ENCODE results near the gene HAPLN2. TPM values are rescaled to one million over a fixed set of nuclear protein-coding genes. Genes with fewer than 3 reads are reported as not detected.

HAPLN2 gene
- total and polyA plus RNA-seq, 4 experiments from 2014 or later, result not detected

DNA sequence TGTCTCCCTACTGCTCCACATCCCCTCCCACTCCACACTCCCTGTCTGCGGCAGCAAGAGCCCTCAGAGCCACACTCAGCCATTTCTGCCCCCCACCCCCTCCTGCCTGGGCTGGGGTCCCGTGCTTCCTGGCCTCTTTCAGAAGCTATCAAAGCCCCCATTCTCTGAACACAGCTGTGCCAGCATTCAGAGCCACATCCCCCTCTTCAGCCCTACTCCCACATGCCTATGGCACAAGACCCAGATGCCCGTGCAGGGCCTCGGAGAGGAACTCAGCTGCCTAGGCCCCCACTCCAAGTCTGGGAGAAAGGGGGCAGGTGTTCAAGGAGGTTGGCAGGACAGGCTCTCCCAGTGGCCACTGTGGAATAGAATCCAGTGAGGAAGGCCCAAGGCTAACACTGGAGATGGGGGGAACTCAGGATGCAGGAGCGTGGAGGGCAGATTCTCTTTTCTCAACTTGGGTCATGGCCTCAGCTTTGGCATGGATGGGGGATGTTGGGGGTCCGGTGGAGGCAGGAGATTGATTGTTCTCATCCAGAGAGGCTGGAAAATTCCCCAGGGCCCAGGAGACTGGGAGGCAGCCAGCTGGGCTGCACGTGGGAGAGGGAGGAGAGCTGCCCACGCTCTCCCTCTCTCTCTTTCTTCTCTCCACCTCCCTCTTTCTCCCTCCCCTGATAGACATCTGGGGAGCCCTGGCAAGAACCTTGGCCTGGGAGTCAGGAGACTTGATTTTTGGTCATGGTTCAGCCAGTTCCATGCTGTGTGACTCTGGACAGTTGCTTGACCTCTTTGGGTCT, 19.2 kb downstream of the HAPLN2 start:
- intact Hi-C loops (cut with micrococcal nuclease), result no loop called here
- H3K4me3 ChIP-seq (ENCODE audit: low read length in 2 of 2), result no peak overlapping the region
- no peaks in the 10 kb centered on the region for H3K36me3 ChIP-seq (ENCODE audit: insufficient read depth, low read length)
- no peak overlapping the region for H3K27ac ChIP-seq (ENCODE audit: low read depth, low read length)
- H3K4me1 Mint-ChIP-seq, result peaks cover 8 to 24% (median 17%) of the 10 kb centered on the region in 4 donors
- H3K27me3 ChIP-seq (ENCODE audit: insufficient read depth, low read length), result peaks cover 57% of the 10 kb centered on the region
- H3K9me3 Mint-ChIP-seq, result peaks cover 0 to 3% (median 0%) of the 10 kb centered on the region in 8 donors
- peaks cover 24% of the 10 kb centered on the region for H3K4me1 ChIP-seq (ENCODE audit: insufficient read depth, low read length)
- H3K4me3 Mint-ChIP-seq, result no peak overlapping the region
- no peaks in the 10 kb centered on the region for H3K9me3 ChIP-seq (ENCODE audit: control insufficient read depth in 1 of 2, low read length in 2 of 2)
- no peak for DNase-seq
- peaks cover 53 to 70% of the 10 kb centered on the region in 2 donors for H3K27me3 Mint-ChIP-seq
- POLR2A ChIA-PET (ENCODE audit: partially characterized antibody), result no interaction called here
- no peaks in the 10 kb centered on the region for H3K36me3 Mint-ChIP-seq
- no peak overlapping the region for H3K27ac Mint-ChIP-seq
- CTCF ChIA-PET (ENCODE audit: partially characterized antibody), result interaction anchor here (3.1 kb wide), 1 partner anchor 11 kb away, joined by 11 read pairs; no protein-coding TSS in a partner anchor

DNA sequence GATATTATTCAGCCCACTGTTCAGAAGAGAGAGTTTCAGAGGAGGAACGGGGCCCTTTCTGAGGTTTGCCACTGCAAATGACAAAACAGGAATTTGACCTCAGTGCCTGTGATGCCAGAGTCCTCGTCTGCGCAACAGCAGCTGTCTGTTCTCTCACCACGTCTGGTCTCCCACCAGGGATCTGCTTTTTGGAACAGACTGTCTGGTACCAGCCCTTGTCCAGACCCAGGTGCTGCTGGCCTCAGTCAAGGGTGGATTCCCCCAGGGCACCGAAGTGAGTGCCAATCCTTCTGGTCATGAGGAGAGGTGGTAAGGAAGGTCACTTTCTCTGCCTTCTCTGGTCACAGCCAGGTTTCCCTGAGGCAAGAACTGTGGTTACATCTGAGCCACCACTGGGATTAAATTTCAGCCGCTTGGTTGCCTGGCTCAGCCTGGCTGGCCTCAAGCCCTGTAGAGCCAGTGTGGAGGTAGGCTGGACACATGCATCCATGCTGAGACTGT, 20.4 kb downstream of the HAPLN2 start:
- ChIA-PET POLR2A (ENCODE audit: partially characterized antibody) (no interaction called here), CTCF (ENCODE audit: partially characterized antibody) (interaction anchor here (3.1 kb wide), 1 partner anchor 12 kb away, joined by 11 read pairs; no protein-coding TSS in a partner anchor)
- Histone ChIP-seq H3K4me3 (ENCODE audit: low read length in 2 of 2) (no peak overlapping the region), H3K27me3 (ENCODE audit: insufficient read depth, low read length) (peaks cover 69% of the 10 kb centered on the region), H3K9me3 (ENCODE audit: control insufficient read depth in 1 of 2, low read length in 2 of 2) (no peaks in the 10 kb centered on the region), H3K27ac (ENCODE audit: low read depth, low read length) (no peak overlapping the region), H3K36me3 (ENCODE audit: insufficient read depth, low read length) (no peaks in the 10 kb centered on the region), H3K4me1 (ENCODE audit: insufficient read depth, low read length) (peaks cover 32% of the 10 kb centered on the region)
- Mint-ChIP-seq H3K36me3 (no peaks in the 10 kb centered on the region), H3K27ac (no peak overlapping the region), H3K27me3 (peaks cover 57 to 70% of the 10 kb centered on the region in 2 donors), H3K4me3 (no peak overlapping the region), H3K4me1 (peaks cover 12 to 29% (median 22%) of the 10 kb centered on the region in 4 donors), H3K9me3 (peaks cover 0 to 3% (median 0%) of the 10 kb centered on the region in 8 donors)
- intact Hi-C loops (cut with micrococcal nuclease), result no loop called here
- no peak for DNase-seq

DNA sequence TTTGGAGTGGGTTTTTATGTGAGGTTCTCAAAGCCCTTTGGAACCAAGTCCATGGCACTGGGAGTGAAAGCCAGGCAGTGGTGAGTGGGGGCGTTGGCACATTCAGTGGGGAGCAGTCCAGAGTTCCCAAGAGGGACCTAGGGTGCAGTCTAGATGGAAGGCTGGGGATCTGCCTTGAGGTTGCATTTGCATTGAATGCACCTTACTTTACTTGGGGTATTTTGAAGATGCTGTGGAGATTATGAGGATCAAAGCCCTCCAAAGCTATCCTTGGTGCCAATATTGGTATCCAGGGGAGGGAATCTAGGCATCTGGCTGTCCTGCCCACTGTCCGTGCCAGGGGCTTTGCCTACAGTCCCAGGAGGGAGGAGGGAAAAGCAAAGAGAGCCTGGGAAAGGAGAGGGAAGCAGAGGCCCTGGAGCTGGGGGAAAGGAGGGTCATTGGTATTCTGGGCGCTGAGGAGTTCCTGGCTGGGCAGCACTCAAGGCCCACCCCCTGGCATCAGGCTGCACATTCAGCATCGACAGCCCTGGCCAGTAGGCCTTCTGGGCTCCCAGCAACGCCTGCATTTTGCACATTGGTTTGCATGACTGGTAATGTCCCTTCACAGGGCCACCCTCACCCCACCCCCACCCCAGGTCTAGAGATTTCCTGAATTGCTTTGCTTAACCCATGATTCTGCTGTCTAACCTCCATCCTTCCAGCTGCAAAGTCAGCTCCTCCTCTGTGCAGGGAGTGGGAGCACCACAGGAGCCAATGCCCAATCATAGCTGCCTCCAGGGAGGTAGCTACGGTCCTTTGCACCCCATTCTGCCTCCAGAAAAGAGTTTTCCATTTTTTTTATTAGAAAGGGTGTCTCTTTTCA, 21.9 kb downstream of the HAPLN2 start:
- H3K9me3 ChIP-seq (ENCODE audit: control insufficient read depth in 1 of 2, low read length in 2 of 2), result no peaks in the 10 kb centered on the region
- no peak overlapping the region for H3K4me3 ChIP-seq (ENCODE audit: low read length in 2 of 2)
- Mint-ChIP-seq H3K4me3 (peak overlapping the region in 7 of 8 donors; percentile 55 to 82 (median 70)), H3K4me1 (peaks cover 12 to 35% (median 22%) of the 10 kb centered on the region in 4 donors), H3K27ac (peak overlapping the region in 1 of 7 donors; percentile 55), H3K9me3 (peaks cover 0 to 3% (median 0%) of the 10 kb centered on the region in 8 donors), H3K36me3 (no peaks in the 10 kb centered on the region), H3K27me3 (peaks cover 57 to 74% of the 10 kb centered on the region in 2 donors)
- POLR2A ChIA-PET (ENCODE audit: partially characterized antibody), result interaction anchor here (0.6 kb wide), 1 partner anchor 1816 kb away, joined by 3 read pairs; no protein-coding TSS in a partner anchor
- peaks cover 64% of the 10 kb centered on the region for H3K27me3 ChIP-seq (ENCODE audit: insufficient read depth, low read length)
- CTCF ChIA-PET (ENCODE audit: partially characterized antibody), result interaction anchor here (1.2 to 2.0 kb wide), 3 partner anchors 14 to 49 kb away, joined by 3 to 6 read pairs (median 6); no protein-coding TSS in a partner anchor
- H3K4me1 ChIP-seq (ENCODE audit: insufficient read depth, low read length), result peaks cover 32% of the 10 kb centered on the region
- H3K27ac ChIP-seq (ENCODE audit: low read depth, low read length), result no peak overlapping the region
- intact Hi-C loops (cut with micrococcal nuclease), result no loop called here
- H3K36me3 ChIP-seq (ENCODE audit: insufficient read depth, low read length), result no peaks in the 10 kb centered on the region
- no peak for DNase-seq

DNA sequence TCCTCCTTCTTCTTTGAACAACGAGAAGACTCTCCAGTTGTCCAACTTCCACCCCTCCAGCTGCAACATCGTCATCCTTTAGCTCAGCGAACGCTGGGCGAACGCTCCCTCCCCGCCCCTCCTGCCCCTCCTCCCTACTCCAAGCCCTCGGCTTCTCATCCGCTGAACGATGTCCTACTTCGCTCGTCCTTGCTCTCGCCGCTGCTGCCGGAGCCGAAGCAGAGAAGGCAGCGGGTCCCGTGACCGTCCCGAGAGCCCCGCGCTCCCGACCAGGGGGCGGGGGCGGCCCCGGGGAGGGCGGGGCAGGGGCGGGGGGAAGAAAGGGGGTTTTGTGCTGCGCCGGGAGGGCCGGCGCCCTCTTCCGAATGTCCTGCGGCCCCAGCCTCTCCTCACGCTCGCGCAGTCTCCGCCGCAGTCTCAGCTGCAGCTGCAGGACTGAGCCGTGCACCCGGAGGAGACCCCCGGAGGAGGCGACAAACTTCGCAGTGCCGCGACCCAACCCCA, 22.6 kb downstream of the HAPLN2 start, which contains the start of gene BCAN:
TSS of gene BCAN (plus strand) at position 357 of the 504 bp plus-strand sequence. CDS start 3,938 bp downstream, outside the sequence.
- no peaks in the 10 kb centered on the region for H3K36me3 Mint-ChIP-seq

DNA sequence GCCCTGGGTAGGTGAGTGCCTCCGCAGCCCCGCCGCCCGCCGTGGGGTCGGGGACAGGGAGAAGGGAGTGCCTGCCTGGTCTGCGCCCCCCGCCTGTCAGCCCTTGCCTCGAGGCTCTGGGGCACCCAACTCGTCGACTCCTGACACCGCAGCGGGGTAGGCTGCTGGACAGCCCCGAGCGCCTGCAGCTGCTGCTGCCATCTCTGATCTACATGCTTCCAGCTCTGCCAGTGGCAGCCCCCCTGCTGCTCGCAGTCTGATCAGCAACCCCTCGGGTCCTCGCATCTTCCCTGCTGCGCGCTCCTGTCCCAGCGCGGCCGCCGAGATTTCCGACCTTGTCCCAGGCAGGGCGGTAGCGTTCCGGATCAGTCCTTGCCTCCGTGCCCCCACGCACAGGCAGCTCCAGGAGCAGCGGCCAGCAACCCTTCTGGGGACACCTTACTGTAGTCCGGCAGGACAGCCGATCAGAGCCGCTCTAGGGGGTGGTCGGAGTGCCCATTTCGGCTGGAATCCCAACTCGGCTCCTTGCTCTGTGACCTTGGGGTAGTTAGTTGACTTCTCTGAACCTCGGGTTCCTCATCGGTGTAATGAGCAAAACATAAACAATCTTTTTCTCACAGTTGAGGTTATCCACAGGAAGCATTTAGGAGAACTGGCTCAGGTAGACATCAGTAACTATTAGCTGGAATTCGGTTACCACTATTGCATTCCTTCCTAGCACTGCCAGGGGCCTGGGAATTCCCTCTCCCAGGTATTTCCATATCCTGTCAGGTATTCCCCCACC, 23.2 kb downstream of the HAPLN2 start:
- Mint-ChIP-seq H3K4me3 (peak overlapping the region; percentile 47 to 76 (median 56)), H3K27ac (peak overlapping the region in 1 of 7 donors; percentile 12), H3K9me3 (peaks cover 0 to 3% (median 0%) of the 10 kb centered on the region in 8 donors), H3K27me3 (peaks cover 59 to 74% of the 10 kb centered on the region in 2 donors), H3K4me1 (peaks cover 12 to 35% (median 22%) of the 10 kb centered on the region in 4 donors), H3K36me3 (no peaks in the 10 kb centered on the region)
- no peaks in the 10 kb centered on the region for H3K36me3 ChIP-seq (ENCODE audit: insufficient read depth, low read length)
- H3K27ac ChIP-seq (ENCODE audit: low read depth, low read length), result no peak overlapping the region
- CTCF ChIA-PET (ENCODE audit: partially characterized antibody), result interaction anchor here (0.7 to 2.0 kb wide), 6 partner anchors 9 to 48 kb away, joined by 3 to 7 read pairs (median 5); no protein-coding TSS in a partner anchor
- no peak overlapping the region for H3K4me3 ChIP-seq (ENCODE audit: low read length in 2 of 2)
- no peak for DNase-seq
- peaks cover 62% of the 10 kb centered on the region for H3K27me3 ChIP-seq (ENCODE audit: insufficient read depth, low read length)
- peaks cover 32% of the 10 kb centered on the region for H3K4me1 ChIP-seq (ENCODE audit: insufficient read depth, low read length)
- intact Hi-C loops (cut with micrococcal nuclease), result no loop called here
- POLR2A ChIA-PET (ENCODE audit: partially characterized antibody), result no interaction called here
- H3K9me3 ChIP-seq (ENCODE audit: control insufficient read depth in 1 of 2, low read length in 2 of 2), result no peaks in the 10 kb centered on the region

More for the DNA sequence above, 22.6 kb downstream of the HAPLN2 start, which contains the start of gene BCAN:
- H3K4me1 ChIP-seq (ENCODE audit: insufficient read depth, low read length), result peaks cover 32% of the 10 kb centered on the region
- no peak within 1 kb of the TSS for H3K27ac ChIP-seq (ENCODE audit: low read depth, low read length)
- H3K4me3 Mint-ChIP-seq, result peak within 1 kb of the TSS; percentile 48 to 82 (median 70)
- H3K27me3 Mint-ChIP-seq, result peaks cover 58 to 72% of the 10 kb centered on the region in 2 donors
- peaks cover 62% of the 10 kb centered on the region for H3K27me3 ChIP-seq (ENCODE audit: insufficient read depth, low read length)
- no peaks in the 10 kb centered on the region for H3K36me3 ChIP-seq (ENCODE audit: insufficient read depth, low read length)
- ChIA-PET POLR2A (ENCODE audit: partially characterized antibody) (interaction anchor here (0.6 kb wide), 1 partner anchor 1817 kb away, joined by 3 read pairs; no protein-coding TSS in a partner anchor), CTCF (ENCODE audit: partially characterized antibody) (interaction anchor here (1.2 to 2.0 kb wide), 3 partner anchors 15 to 48 kb away, joined by 3 to 6 read pairs (median 6); no protein-coding TSS in a partner anchor)
- peaks cover 12 to 35% (median 22%) of the 10 kb centered on the region in 4 donors for H3K4me1 Mint-ChIP-seq
- H3K27ac Mint-ChIP-seq, result peak within 1 kb of the TSS in 3 of 7 donors; percentile 12 to 55 (median 43)
- no peak within 1 kb of the TSS for H3K4me3 ChIP-seq (ENCODE audit: low read length in 2 of 2)
- intact Hi-C loops (cut with micrococcal nuclease), result no loop called here
- no peaks in the 10 kb centered on the region for H3K9me3 ChIP-seq (ENCODE audit: control insufficient read depth in 1 of 2, low read length in 2 of 2)
- peaks cover 0 to 3% (median 0%) of the 10 kb centered on the region in 8 donors for H3K9me3 Mint-ChIP-seq
- DNase-seq, result no peak

Data from CD4-positive, alpha-beta memory T cell (primary cell).